ENCODE measurements around the gene PRELID1.
A peak's percentile ranks its signal among the peaks of the same experiment; 100 is the strongest.

PRELID1 gene

GRCh38 chr5:177346820-177347219 lies 43.2 kb downstream of the PRELID1 start:
- Histone ChIP-seq H3K4me3 (ENCODE audit: low read length) (no peak overlapping the region), H3K27me3 (ENCODE audit: control insufficient read depth, insufficient read depth, low read length) (no peaks in the 10 kb centered on the region), H3K4me1 (ENCODE audit: control insufficient read depth, insufficient read depth, low read length) (peaks cover 2% of the 10 kb centered on the region; the same call in 1 of the 2 replicates), H3K36me3 (ENCODE audit: control insufficient read depth, insufficient read depth, low read length) (no peaks in the 10 kb centered on the region; the same call in none of the 2 replicates), H3K9me3 (ENCODE audit: control insufficient read depth, insufficient read depth, low read length) (no peaks in the 10 kb centered on the region), H3K27ac (ENCODE audit: low read length) (no peak overlapping the region)
- WGBS (ENCODE audit: insufficient coverage, insufficient read length), result no CpG with 5 or more reads among the region's 4 CpGs
- DNase-seq (ENCODE audit: low read depth, low spot score), result no peak

DNA sequence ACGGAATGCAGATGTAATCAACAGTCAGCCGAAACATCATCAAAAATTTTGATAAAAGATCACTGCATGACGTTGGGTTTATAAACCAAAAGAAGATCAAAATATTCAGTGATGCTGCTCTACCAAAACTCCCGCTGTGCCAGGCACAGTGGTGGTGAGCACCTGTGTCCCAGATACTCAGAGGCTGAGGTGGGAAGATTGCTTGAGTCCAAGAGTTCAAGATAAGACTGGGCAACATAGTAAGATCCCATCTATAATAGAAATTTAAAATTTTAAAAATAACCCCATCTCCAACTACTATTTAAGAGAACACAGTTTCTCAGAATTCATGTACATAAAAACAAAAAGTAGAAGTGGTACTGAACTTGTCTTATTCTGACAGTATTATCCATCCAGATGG lies 44.1 kb downstream of the PRELID1 start:
- no CpG with 5 or more reads among the region's 4 CpGs for WGBS (ENCODE audit: insufficient coverage, insufficient read length)
- Histone ChIP-seq H3K4me3 (ENCODE audit: low read length) (no peak overlapping the region), H3K9me3 (ENCODE audit: control insufficient read depth, insufficient read depth, low read length) (no peaks in the 10 kb centered on the region), H3K36me3 (ENCODE audit: control insufficient read depth, insufficient read depth, low read length) (no peaks in the 10 kb centered on the region; the same call in none of the 2 replicates), H3K27me3 (ENCODE audit: control insufficient read depth, insufficient read depth, low read length) (no peaks in the 10 kb centered on the region), H3K4me1 (ENCODE audit: control insufficient read depth, insufficient read depth, low read length) (peaks cover 2% of the 10 kb centered on the region; the same call in 1 of the 2 replicates), H3K27ac (ENCODE audit: low read length) (no peak overlapping the region)
- no peak for DNase-seq (ENCODE audit: low read depth, low spot score)

- Histone ChIP-seq H3K27me3 (ENCODE audit: control insufficient read depth, insufficient read depth, low read length) (no peaks in the 10 kb centered on the region), H3K36me3 (ENCODE audit: control insufficient read depth, insufficient read depth, low read length) (no peaks in the 10 kb centered on the region; the same call in 1 of the 2 replicates), H3K4me1 (ENCODE audit: control insufficient read depth, insufficient read depth, low read length) (peaks cover 2% of the 10 kb centered on the region; the same call in 1 of the 2 replicates), H3K27ac (ENCODE audit: low read length) (no peak overlapping the region), H3K9me3 (ENCODE audit: control insufficient read depth, insufficient read depth, low read length) (no peaks in the 10 kb centered on the region), H3K4me3 (ENCODE audit: low read length) (no peak overlapping the region)
- WGBS (ENCODE audit: insufficient coverage, insufficient read length), result no CpG with 5 or more reads among the region's 3 CpGs
- no peak for DNase-seq (ENCODE audit: low read depth, low spot score)
Observed at GRCh38 chr5:177349362-177349647, 45.7 kb downstream of the PRELID1 start.

GRCh38 chr5:177349762-177350161 lies 46.2 kb downstream of the PRELID1 start:
- H3K4me3 ChIP-seq (ENCODE audit: low read length), result no peak overlapping the region
- H3K9me3 ChIP-seq (ENCODE audit: control insufficient read depth, insufficient read depth, low read length), result no peaks in the 10 kb centered on the region
- H3K27ac ChIP-seq (ENCODE audit: low read length), result no peak overlapping the region
- H3K36me3 ChIP-seq (ENCODE audit: control insufficient read depth, insufficient read depth, low read length), result no peaks in the 10 kb centered on the region; the same call in 1 of the 2 replicates
- no CpG with 5 or more reads among the region's 5 CpGs for WGBS (ENCODE audit: insufficient coverage, insufficient read length)
- H3K27me3 ChIP-seq (ENCODE audit: control insufficient read depth, insufficient read depth, low read length), result no peaks in the 10 kb centered on the region
- peaks cover 2% of the 10 kb centered on the region; the same call in 1 of the 2 replicates for H3K4me1 ChIP-seq (ENCODE audit: control insufficient read depth, insufficient read depth, low read length)
- no peak for DNase-seq (ENCODE audit: low read depth, low spot score)

GRCh38 chr5:177350776-177351391 lies 47.3 kb downstream of the PRELID1 start:
- no peak for DNase-seq (ENCODE audit: low read depth, low spot score)
- H3K9me3 ChIP-seq (ENCODE audit: control insufficient read depth, insufficient read depth, low read length), result no peaks in the 10 kb centered on the region
- WGBS (ENCODE audit: insufficient coverage, insufficient read length), result no CpG with 5 or more reads among the region's 19 CpGs
- no peaks in the 10 kb centered on the region; the same call in 1 of the 2 replicates for H3K36me3 ChIP-seq (ENCODE audit: control insufficient read depth, insufficient read depth, low read length)
- H3K27ac ChIP-seq (ENCODE audit: low read length), result no peak overlapping the region
- peak overlapping the region; percentile 93 for H3K4me3 ChIP-seq (ENCODE audit: low read length)
- no peaks in the 10 kb centered on the region for H3K27me3 ChIP-seq (ENCODE audit: control insufficient read depth, insufficient read depth, low read length)
- H3K4me1 ChIP-seq (ENCODE audit: control insufficient read depth, insufficient read depth, low read length), result peaks cover 2% of the 10 kb centered on the region; the same call in 1 of the 2 replicates

DNA sequence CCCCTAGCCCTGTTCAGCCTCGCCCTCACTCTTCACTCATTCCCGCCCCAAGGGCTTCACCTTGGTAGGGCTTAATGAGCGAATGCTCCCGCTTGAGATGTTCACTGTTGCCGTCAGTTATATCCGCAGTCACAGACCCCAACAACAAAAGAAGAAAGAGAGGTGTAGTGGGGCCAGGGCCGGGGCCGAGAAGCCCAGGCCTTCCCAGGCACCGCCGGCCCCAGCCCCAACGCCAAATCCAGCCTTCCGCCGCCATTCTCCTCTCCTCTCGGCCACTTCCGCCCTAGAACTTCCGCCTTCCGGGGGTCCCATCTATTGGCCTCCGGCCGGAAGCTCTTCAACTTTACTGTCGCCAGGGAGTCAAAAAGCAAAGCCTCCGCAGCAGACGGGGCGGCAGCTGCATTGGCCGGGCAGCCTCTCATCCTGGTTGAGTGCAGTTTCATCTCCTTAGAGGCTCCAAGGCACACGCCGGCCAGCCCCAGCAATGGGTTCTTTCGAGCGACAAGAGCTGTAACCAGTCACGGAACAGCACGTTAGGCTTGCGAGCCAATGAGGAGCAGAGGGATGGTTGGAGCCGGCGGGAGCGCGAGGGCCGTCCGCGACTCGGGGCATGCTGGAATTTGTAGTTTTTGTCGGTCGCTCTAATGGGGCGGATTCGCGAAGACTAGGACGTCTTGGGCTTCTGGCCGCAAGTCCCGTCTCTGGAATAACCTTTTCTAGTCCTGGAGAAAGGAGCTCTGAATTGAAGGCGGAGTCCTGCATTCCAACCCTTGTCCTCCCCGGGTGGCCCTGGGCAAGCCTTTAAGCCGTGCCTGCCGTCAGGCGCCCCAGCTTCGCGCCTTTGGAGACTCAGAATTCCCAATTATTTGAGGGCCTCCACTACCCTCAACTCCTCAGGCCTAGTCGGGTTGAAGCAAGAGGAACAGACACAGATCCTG lies 48.1 kb downstream of the PRELID1 start, which contains the start of gene LMAN2:
LMAN2 (minus strand) TSS at position 277 of the 938 bp plus-strand sequence; CDS start at position 256, 21 bp downstream.
- WGBS (ENCODE audit: insufficient coverage, insufficient read length), result no CpG with 5 or more reads among the region's 55 CpGs

GRCh38 chr5:177353093-177353492 lies 49.5 kb downstream of the PRELID1 start:
- H3K9me3 ChIP-seq (ENCODE audit: control insufficient read depth, insufficient read depth, low read length), result no peaks in the 10 kb centered on the region
- DNase-seq (ENCODE audit: low read depth, low spot score), result no peak
- H3K4me3 ChIP-seq (ENCODE audit: low read length), result no peak overlapping the region
- peaks cover 2% of the 10 kb centered on the region; the same call in 1 of the 2 replicates for H3K4me1 ChIP-seq (ENCODE audit: control insufficient read depth, insufficient read depth, low read length)
- no peaks in the 10 kb centered on the region; the same call in 1 of the 2 replicates for H3K36me3 ChIP-seq (ENCODE audit: control insufficient read depth, insufficient read depth, low read length)
- H3K27me3 ChIP-seq (ENCODE audit: control insufficient read depth, insufficient read depth, low read length), result no peaks in the 10 kb centered on the region
- H3K27ac ChIP-seq (ENCODE audit: low read length), result no peak overlapping the region
- WGBS (ENCODE audit: insufficient coverage, insufficient read length), result no CpG with 5 or more reads among the region's 5 CpGs

More for the DNA sequence above, 48.1 kb downstream of the PRELID1 start, which contains the start of gene LMAN2:
- Histone ChIP-seq H3K27ac (ENCODE audit: low read length) (no peak within 1 kb of the TSS), H3K4me3 (ENCODE audit: low read length) (peak within 1 kb of the TSS; percentile 93), H3K4me1 (ENCODE audit: control insufficient read depth, insufficient read depth, low read length) (peaks cover 2% of the 10 kb centered on the region; the same call in 1 of the 2 replicates), H3K36me3 (ENCODE audit: control insufficient read depth, insufficient read depth, low read length) (no peaks in the 10 kb centered on the region; the same call in 1 of the 2 replicates), H3K27me3 (ENCODE audit: control insufficient read depth, insufficient read depth, low read length) (no peaks in the 10 kb centered on the region), H3K9me3 (ENCODE audit: control insufficient read depth, insufficient read depth, low read length) (no peaks in the 10 kb centered on the region)
- DNase-seq (ENCODE audit: low read depth, low spot score), result peak; percentile 84

- WGBS (ENCODE audit: insufficient coverage, insufficient read length), result no CpG with 5 or more reads among the region's 3 CpGs
- DNase-seq (ENCODE audit: low read depth, low spot score), result no peak
- peaks cover 2% of the 10 kb centered on the region; the same call in 1 of the 2 replicates for H3K4me1 ChIP-seq (ENCODE audit: control insufficient read depth, insufficient read depth, low read length)
- no peaks in the 10 kb centered on the region for H3K27me3 ChIP-seq (ENCODE audit: control insufficient read depth, insufficient read depth, low read length)
- no peak overlapping the region for H3K27ac ChIP-seq (ENCODE audit: low read length)
- no peaks in the 10 kb centered on the region; the same call in 1 of the 2 replicates for H3K36me3 ChIP-seq (ENCODE audit: control insufficient read depth, insufficient read depth, low read length)
- H3K4me3 ChIP-seq (ENCODE audit: low read length), result no peak overlapping the region
- no peaks in the 10 kb centered on the region for H3K9me3 ChIP-seq (ENCODE audit: control insufficient read depth, insufficient read depth, low read length)
Observed at GRCh38 chr5:177354256-177354655, 50.7 kb downstream of the PRELID1 start.

DNA sequence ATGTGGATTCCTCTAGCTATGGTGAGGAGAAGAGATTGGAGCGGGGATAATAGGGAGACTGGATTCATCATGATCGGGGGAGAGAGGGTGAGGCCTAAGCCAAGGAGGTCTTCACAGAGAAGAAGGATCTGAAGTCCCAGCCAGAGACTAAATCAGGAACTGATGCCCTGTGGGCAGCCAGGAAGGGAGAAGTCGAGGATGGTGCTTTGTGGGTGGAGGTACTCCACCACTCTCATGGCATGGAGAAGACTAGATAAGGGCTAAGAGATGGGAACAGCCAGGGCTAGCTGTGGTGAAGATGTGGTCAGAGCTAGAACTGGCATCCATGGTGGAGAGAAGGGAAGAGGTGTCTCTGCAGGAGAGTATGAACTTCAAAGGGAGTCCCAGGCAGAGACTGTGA lies 51.1 kb downstream of the PRELID1 start:
- peaks cover 2% of the 10 kb centered on the region; the same call in 1 of the 2 replicates for H3K4me1 ChIP-seq (ENCODE audit: control insufficient read depth, insufficient read depth, low read length)

GRCh38 chr5:177355162-177355867 lies 51.7 kb downstream of the PRELID1 start:
- H3K36me3 ChIP-seq (ENCODE audit: control insufficient read depth, insufficient read depth, low read length), result no peaks in the 10 kb centered on the region
- H3K27me3 ChIP-seq (ENCODE audit: control insufficient read depth, insufficient read depth, low read length), result no peaks in the 10 kb centered on the region
- H3K9me3 ChIP-seq (ENCODE audit: control insufficient read depth, insufficient read depth, low read length), result no peaks in the 10 kb centered on the region
- no peak overlapping the region for H3K27ac ChIP-seq (ENCODE audit: low read length)
- no CpG with 5 or more reads among the region's 1 CpG for WGBS (ENCODE audit: insufficient coverage, insufficient read length)
- no peak for DNase-seq (ENCODE audit: low read depth, low spot score)
- no peaks in the 10 kb centered on the region for H3K4me1 ChIP-seq (ENCODE audit: control insufficient read depth, insufficient read depth, low read length)
- H3K4me3 ChIP-seq (ENCODE audit: low read length), result no peak overlapping the region

More for the DNA sequence above, 51.1 kb downstream of the PRELID1 start:
- Histone ChIP-seq H3K27ac (ENCODE audit: low read length) (no peak overlapping the region), H3K9me3 (ENCODE audit: control insufficient read depth, insufficient read depth, low read length) (no peaks in the 10 kb centered on the region), H3K36me3 (ENCODE audit: control insufficient read depth, insufficient read depth, low read length) (no peaks in the 10 kb centered on the region; the same call in 1 of the 2 replicates), H3K27me3 (ENCODE audit: control insufficient read depth, insufficient read depth, low read length) (no peaks in the 10 kb centered on the region), H3K4me3 (ENCODE audit: low read length) (no peak overlapping the region)
- WGBS (ENCODE audit: insufficient coverage, insufficient read length), result no CpG with 5 or more reads among the region's 3 CpGs
- no peak for DNase-seq (ENCODE audit: low read depth, low spot score)
